A549 (cell line): ENCODE measurements around the gene MYBPHL. TPM values are rescaled to one million over a fixed set of nuclear protein-coding genes. Genes with fewer than 3 reads are reported as not detected.

Source experiments
- ATAC-seq, 2 experiments: fragments of 200-7000 bp in 1 of 2; fragments of >200 bp in 1 of 2; cut with Nextera tagmentation in 1 of 2; cut with Tn5 transposase in 1 of 2; 3 replicates each; pipeline versions ENCODE4 v1.8.0 to v1.9.1; 2018 to 2020; ENCODE audit warnings: mild to moderate bottlenecking in 1 of 2, moderate library complexity in 1 of 2
- CTCF ChIA-PET: fragments of 300-600 bp; sonication (Branson Sonifier 250); formaldehyde crosslinking; extraction: SDS; loops from one replicate; lab custom pipeline; 2021; ENCODE audit warnings: antibody characterized with exemption, inconsistent platforms; lab: Yijun Ruan, JAX
- POLR2A ChIA-PET: fragments of 350-600 bp; formaldehyde crosslinking; extraction: SDS; loops from one replicate; lab custom pipeline; 2021; ENCODE audit warnings: antibody characterized with exemption, inconsistent platforms; lab: Yijun Ruan, JAX
- DNase-seq, 2 experiments: peaks; one replicate each; pipeline versions ENCODE4 v3.0.0 to v3.0.0-alpha.2; 2011 to 2016; ENCODE audit warnings: low read depth in 1 of 2, low spot score in 1 of 2
- FAIRE-seq: peaks from 2 replicates; lab custom pipeline; 2011; peaks lifted over from hg19 to GRCh38; lab: Jason Lieb, UNC
- H3K27ac ChIP-seq, 2 experiments: fragments of >200 bp; sonication (Bioruptor Twin); formaldehyde crosslinking; 3 replicates each; pipeline ENCODE4 v1.5.1; 2016 to 2017
- H3K4me1 ChIP-seq: fragments of >200 bp; sonication (Bioruptor Twin); formaldehyde crosslinking; 3 replicates; pipeline ENCODE4 v1.6.1; 2016
- H3K4me2 ChIP-seq: fragments of >200 bp; sonication (Bioruptor Twin); formaldehyde crosslinking; 3 replicates; pipeline ENCODE4 v1.6.1; 2016
- H3K4me3 ChIP-seq: fragments of >200 bp; sonication (Bioruptor Twin); formaldehyde crosslinking; 3 replicates; pipeline ENCODE4 v1.5.1; 2016
- H3K9me3 ChIP-seq: fragments of >200 bp; sonication (Bioruptor Twin); formaldehyde crosslinking; 3 replicates; pipeline ENCODE4 v1.6.1; 2016
- BCL3 ChIP-seq: fragments of >200 bp; sonication (Bioruptor Twin); formaldehyde crosslinking; IDR thresholded peaks from 3 replicates; pipeline ENCODE4 v1.6.1; 2016
- BHLHE40 ChIP-seq: IDR thresholded peaks from 2 replicates; pipeline ENCODE4 v1.6.1; 2012; ENCODE audit warnings: low read depth, low read length, inconsistent platforms
- CEBPB ChIP-seq, 2 experiments: fragments of >200 bp in 1 of 2; sonication (Bioruptor Twin) in 1 of 2; formaldehyde crosslinking in 1 of 2; IDR thresholded peaks; 2 replicates each; pipeline ENCODE4 v1.6.1; 2012 to 2016
- CHD2 ChIP-seq: fragments of 150-350 bp; IDR thresholded peaks from 2 replicates; pipeline ENCODE4 v1.6.1; 2014; ENCODE audit warnings: low read length; ENCODE audit not compliant: partially characterized antibody
- CHD4 ChIP-seq: fragments of 200-600 bp; sonication (generic); IDR thresholded peaks from 2 replicates; pipeline ENCODE4 v1.6.1; 2016; ENCODE audit warnings: antibody characterized with exemption, mild to moderate bottlenecking, borderline replicate concordance
- EHMT2 ChIP-seq: fragments of 200-600 bp; sonication (generic); IDR thresholded peaks from 2 replicates; pipeline ENCODE4 v1.6.1; 2016; ENCODE audit warnings: antibody characterized with exemption, low read depth, mild to moderate bottlenecking, moderate library complexity
- FOSL2 ChIP-seq, 2 experiments: fragments of 450-650 bp in 1 of 2; fragments of >200 bp in 1 of 2; sonication (Bioruptor Twin) in 1 of 2; formaldehyde crosslinking; IDR thresholded peaks; 2 replicates each; pipeline versions ENCODE4 v1.5.0 to v1.6.1; 2016 to 2020; ENCODE audit warnings: mild to moderate bottlenecking in 1 of 2, moderate library complexity in 1 of 2
- FOXS1 ChIP-seq: fragments of 250-450 bp; sonication (Bioruptor Pico); IDR thresholded peaks from 2 replicates; pipeline ENCODE4 v1.5.0; 2020; ENCODE audit warnings: mild to moderate bottlenecking, moderate library complexity
- HEYL ChIP-seq: fragments of 250-450 bp; sonication (Bioruptor Pico); IDR thresholded peaks from 2 replicates; pipeline ENCODE4 v1.8.0; 2021; ENCODE audit warnings: mild to moderate bottlenecking, moderate library complexity
- JUN ChIP-seq, 2 experiments: fragments of >200 bp; sonication (Bioruptor Twin); formaldehyde crosslinking; IDR thresholded peaks; 2 replicates in 1 of 2; 3 replicates in 1 of 2; pipeline ENCODE4 v1.6.1; 2016 to 2017
- JUNB ChIP-seq: fragments of >200 bp; sonication (Bioruptor Twin); formaldehyde crosslinking; IDR thresholded peaks from 2 replicates; pipeline ENCODE4 v1.6.1; 2016
- KDM5A ChIP-seq: fragments of 200-600 bp; sonication (generic); IDR thresholded peaks from 2 replicates; pipeline ENCODE4 v1.6.1; 2016; ENCODE audit warnings: antibody characterized with exemption, mild to moderate bottlenecking
- MAX ChIP-seq: IDR thresholded peaks from 2 replicates; pipeline ENCODE4 v1.6.1; 2012
- MAZ ChIP-seq: fragments of 150-350 bp; IDR thresholded peaks from 2 replicates; pipeline ENCODE4 v1.6.1; 2014; ENCODE audit warnings: antibody characterized with exemption, low read depth, low read length, borderline replicate concordance
- NFE2L2 ChIP-seq: fragments of 150-350 bp; conservative IDR thresholded peaks from 2 replicates; pipeline ENCODE4 v1.6.1; 2014; ENCODE audit warnings: low read length
- POLR2AphosphoS2 ChIP-seq: conservative IDR thresholded peaks from 2 replicates; pipeline ENCODE4 v1.6.1; 2012; ENCODE audit warnings: low read length, improper control_type of control experiment, inconsistent platforms
- SREBF2 ChIP-seq: fragments of 450-650 bp; IDR thresholded peaks from 2 replicates; pipeline ENCODE4 v1.6.1; 2014; ENCODE audit warnings: mild to moderate bottlenecking, moderate library complexity
- ZC3H11A ChIP-seq: fragments of 450-650 bp; IDR thresholded peaks from 2 replicates; pipeline ENCODE4 v1.6.1; 2014; ENCODE audit warnings: antibody characterized with exemption, mild to moderate bottlenecking
- ZFP36 ChIP-seq: fragments of 450-650 bp; IDR thresholded peaks from 2 replicates; pipeline ENCODE4 v1.6.1; 2014; ENCODE audit warnings: borderline replicate concordance; ENCODE audit not compliant: partially characterized antibody
- ZNF302 ChIP-seq: fragments of 250-450 bp; sonication (Bioruptor Pico); IDR thresholded peaks from 2 replicates; pipeline ENCODE4 v1.9.0; 2021; ENCODE audit warnings: inconsistent platforms, mild to moderate bottlenecking, moderate library complexity
- ZSCAN20 ChIP-seq: fragments of 250-450 bp; sonication (Bioruptor Pico); IDR thresholded peaks from 2 replicates; pipeline ENCODE4 v1.8.0; 2022; ENCODE audit warnings: mild to moderate bottlenecking, moderate library complexity
- WGBS: methylation state at CpG from one replicate; pipeline ENCODE4 v1.1.6; 2017; ENCODE audit errors: missing lambda C conversion rate; 5-methylcytosine and 5-hydroxymethylcytosine counted together
- polyA plus RNA-seq, 4 experiments: library from polyadenylated mRNA; depleted of rRNA in 3 of 4; stranded (reverse); fragments of >200 nt; fragmentation: RNase III in 1 of 4; extraction: RNeasy Plus Mini Kit Qiagen cat#74134 plus additional on column Dnase treatment in 1 of 4; gene quantifications; 2 replicates in 3 of 4; 3 replicates in 1 of 4; pipeline ENCODE4 v1.2.3, GENCODE V29; 2011 to 2017
- TF ChIP-seq, protein P1 (sequence below): fragments of >200 bp; sonication (Bioruptor Twin); formaldehyde crosslinking; IDR thresholded peaks from 3 replicates; pipeline ENCODE4 v1.5.1; 2016
- TF ChIP-seq, protein P2 (sequence below): fragments of 250-450 bp; sonication (Bioruptor Pico); IDR thresholded peaks from 2 replicates; pipeline ENCODE4 v1.5.0; 2020; ENCODE audit warnings: low read depth, mild to moderate bottlenecking, moderate library complexity

MYBPHL gene
- polyA plus RNA-seq, 2 of the 4 experiments (the other 2 are of a cell fraction) = not detected

DNA sequence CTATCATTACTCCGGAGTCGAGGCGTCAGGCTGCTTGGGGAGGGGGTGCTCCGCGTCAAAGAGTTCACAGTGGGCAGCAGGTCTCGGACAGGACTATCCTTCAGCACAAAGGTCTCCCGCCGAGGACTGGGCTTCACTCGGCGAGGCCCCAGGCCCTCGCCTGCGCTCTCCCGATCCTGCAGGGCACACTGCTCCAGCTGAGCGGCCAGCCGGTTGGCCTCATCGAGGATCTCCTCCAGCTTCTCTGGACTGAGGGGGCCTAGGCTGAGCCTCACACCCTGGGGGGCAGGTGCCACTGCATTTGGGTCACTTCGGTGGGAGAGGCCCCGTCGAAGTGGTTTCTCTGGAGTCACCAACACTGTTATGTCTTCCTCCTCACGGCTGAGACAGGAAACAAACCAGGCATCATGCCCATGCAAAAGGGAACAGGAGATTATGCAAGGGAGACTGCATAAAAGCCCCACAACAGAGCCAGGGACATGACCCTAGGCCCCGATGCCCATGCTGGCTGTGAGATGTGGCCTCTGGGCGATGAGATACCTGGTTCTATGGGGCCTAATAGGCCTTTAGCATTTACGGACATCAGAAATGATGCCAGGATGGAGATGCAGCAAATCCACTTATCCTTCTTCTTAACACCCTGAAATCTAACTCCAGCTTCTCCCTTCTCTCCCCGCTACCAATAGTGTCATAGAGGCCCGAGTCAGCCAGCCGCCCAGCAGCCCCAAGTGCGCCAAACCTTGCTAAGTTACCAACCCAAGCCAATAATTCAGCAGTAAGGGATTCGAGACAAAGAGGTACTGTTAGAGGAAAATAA is 24.9 kb downstream of the MYBPHL start:
- FAIRE-seq (no peak), ATAC-seq (no peak), DNase-seq (no peak)
- Histone ChIP-seq H3K27ac (peak overlapping the region; percentile 85 to 98), H3K4me1 (peaks cover 24% of the 10 kb centered on the region), H3K4me2 (peak overlapping the region; percentile 73), H3K9me3 (no peaks in the 10 kb centered on the region), H3K4me3 (peak overlapping the region; percentile 86)
- 82% methylated on average over 20 of the region's 28 CpGs for WGBS
- CTCF ChIA-PET = interaction anchor here (1.0 to 2.3 kb wide), 4 partner anchors 15 to 116 kb away, joined by 3 to 18 read pairs (median 5); partner anchors contain the start of gene SORT1
- POLR2A ChIA-PET = interaction anchor here (1.4 kb wide), 1 partner anchor 8 kb away, joined by 3 read pairs; no protein-coding TSS in a partner anchor
- TF ChIP-seq MAZ (no peak), FOSL2 (IDR thresholded peaks at IDR 0.05) (no peak), FOSL2 (CRISPR knock-in tag; IDR thresholded peaks at IDR 0.05) (no peak), CHD4 (no peak), BHLHE40 (no peak), FOXS1 (no peak), CEBPB (IDR thresholded peaks at IDR 0.05) (no peak), POLR2AphosphoS2 (no peak), HEYL (CRISPR knock-in tag) (no peak), SREBF2 (no peak), ZFP36 (no peak), EHMT2 (no peak), CHD2 (no peak)
- TF ChIP-seq, protein P1, sequence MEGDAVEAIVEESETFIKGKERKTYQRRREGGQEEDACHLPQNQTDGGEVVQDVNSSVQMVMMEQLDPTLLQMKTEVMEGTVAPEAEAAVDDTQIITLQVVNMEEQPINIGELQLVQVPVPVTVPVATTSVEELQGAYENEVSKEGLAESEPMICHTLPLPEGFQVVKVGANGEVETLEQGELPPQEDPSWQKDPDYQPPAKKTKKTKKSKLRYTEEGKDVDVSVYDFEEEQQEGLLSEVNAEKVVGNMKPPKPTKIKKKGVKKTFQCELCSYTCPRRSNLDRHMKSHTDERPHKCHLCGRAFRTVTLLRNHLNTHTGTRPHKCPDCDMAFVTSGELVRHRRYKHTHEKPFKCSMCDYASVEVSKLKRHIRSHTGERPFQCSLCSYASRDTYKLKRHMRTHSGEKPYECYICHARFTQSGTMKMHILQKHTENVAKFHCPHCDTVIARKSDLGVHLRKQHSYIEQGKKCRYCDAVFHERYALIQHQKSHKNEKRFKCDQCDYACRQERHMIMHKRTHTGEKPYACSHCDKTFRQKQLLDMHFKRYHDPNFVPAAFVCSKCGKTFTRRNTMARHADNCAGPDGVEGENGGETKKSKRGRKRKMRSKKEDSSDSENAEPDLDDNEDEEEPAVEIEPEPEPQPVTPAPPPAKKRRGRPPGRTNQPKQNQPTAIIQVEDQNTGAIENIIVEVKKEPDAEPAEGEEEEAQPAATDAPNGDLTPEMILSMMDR = no peak
- TF ChIP-seq, all 56 proteins: peak for 0

DNA sequence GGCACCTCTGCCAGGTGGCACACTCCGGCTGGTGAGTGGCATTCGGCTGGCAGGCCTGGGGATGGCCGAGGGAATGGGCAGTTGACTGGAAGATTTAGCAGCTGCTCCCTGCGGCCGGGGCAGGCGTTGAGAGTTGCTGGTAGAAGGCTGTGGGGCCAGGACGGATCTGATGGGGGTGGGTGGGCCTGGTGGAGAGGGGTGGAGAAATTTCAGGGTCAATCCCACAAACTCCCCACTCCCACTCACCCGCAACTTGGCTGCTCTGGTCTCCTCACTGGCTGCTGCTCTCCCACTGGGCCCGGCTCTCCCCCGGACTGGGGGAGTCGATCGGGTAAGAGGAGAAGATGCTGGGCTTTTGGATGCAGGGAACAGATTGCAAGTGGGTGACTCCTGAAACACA is 25.9 kb downstream of the MYBPHL start:
- DNase-seq (no peak), FAIRE-seq (no peak), ATAC-seq (no peak)
- ChIA-PET CTCF (interaction anchor here (1.4 kb wide), 1 partner anchor 117 kb away, joined by 5 read pairs; the partner anchor contains the start of gene SORT1), POLR2A (no interaction called here)
- WGBS = 93% methylated on average over 5 of the region's 12 CpGs
- no peak overlapping the region for H3K27ac ChIP-seq
- H3K4me2 ChIP-seq = no peak overlapping the region
- peaks cover 34% of the 10 kb centered on the region for H3K4me1 ChIP-seq
- no peak overlapping the region for H3K4me3 ChIP-seq
- H3K9me3 ChIP-seq = no peaks in the 10 kb centered on the region
- TF ChIP-seq JUNB (no peak), ZC3H11A (no peak), ZSCAN20 (CRISPR knock-in tag) (no peak), CHD2 (no peak), ZNF302 (CRISPR knock-in tag) (no peak), CEBPB (IDR thresholded peaks at IDR 0.05) (no peak), JUN (IDR thresholded peaks at IDR 0.05) (no peak), KDM5A (no peak), NFE2L2 (no peak), BCL3 (no peak), MAX (no peak), EHMT2 (no peak)
- TF ChIP-seq, protein P2, sequence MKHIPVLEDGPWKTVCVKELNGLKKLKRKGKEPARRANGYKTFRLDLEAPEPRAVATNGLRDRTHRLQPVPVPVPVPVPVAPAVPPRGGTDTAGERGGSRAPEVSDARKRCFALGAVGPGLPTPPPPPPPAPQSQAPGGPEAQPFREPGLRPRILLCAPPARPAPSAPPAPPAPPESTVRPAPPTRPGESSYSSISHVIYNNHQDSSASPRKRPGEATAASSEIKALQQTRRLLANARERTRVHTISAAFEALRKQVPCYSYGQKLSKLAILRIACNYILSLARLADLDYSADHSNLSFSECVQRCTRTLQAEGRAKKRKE (CRISPR knock-in tag) = no peak
